HG02884 (cell line): ENCODE data around the gene KCNIP4.

Experiments used
- ATAC-seq: cut with Tn5 transposase; IDR thresholded peaks from one replicate; pipeline ENCODE4 v1.9.1; 2021; ENCODE audit warnings: mild to moderate bottlenecking, moderate library complexity; ENCODE audit not compliant: unreplicated experiment

The KCNIP4 gene

DNA sequence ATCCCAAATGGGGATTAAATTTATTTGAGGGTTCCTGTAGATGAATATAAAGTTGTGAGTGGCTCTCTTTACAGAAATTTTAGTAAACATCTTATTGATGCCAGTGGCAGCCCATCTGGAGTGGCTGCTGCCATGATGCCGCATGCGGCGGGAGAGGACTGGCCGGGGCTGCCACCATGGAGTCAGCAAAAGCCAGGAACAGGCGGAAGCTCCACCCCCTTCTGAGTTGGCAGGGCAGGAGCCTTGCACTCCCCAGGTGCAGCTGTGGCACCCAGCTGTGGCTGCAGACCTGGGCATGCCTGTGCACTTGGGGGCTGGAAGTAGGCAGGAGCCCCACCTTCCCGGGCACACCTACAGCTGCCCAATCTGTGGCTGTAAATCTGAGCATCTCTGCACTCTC lies 92.3 kb downstream of the KCNIP4 start:
- no peak for ATAC-seq

DNA sequence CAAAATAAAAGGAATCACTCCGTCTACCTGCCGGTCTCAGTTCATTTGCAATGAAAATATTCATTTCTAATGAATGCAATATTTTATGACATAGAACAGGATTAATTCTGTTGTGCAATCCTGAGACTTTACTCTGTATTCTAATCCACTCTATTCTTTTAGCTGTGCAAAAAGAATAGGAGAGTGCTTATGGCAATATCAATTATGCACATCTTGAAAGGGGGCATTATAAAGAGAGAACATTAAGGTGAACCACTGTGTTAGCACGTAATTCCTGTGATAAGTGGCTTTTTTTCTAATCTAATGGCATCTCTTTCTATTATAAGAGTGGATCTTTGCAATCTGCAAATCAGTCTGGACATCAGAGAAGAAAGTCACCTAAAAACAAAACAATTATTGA lies 99.5 kb downstream of the KCNIP4 start:
- no peak for ATAC-seq

DNA sequence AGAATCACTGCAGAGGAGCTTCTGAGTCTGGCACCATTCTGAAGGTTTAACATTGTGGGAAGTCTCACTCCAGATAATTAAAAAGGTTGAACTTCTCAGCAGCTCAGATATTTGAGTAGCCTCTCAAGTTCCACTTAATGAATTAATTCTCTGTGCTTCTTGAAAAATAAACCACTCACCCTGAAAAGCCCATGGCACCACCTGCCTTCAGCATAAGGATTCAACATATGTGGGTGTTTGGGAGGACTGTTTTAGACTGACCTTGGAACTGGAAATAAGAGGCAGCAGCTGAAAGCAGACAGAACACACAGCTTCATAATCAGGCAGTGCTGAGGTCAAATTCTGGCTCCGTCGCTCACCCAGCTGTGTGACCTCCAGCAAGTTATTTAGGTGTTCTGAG lies 100.6 kb downstream of the KCNIP4 start:
- ATAC-seq: no peak

DNA sequence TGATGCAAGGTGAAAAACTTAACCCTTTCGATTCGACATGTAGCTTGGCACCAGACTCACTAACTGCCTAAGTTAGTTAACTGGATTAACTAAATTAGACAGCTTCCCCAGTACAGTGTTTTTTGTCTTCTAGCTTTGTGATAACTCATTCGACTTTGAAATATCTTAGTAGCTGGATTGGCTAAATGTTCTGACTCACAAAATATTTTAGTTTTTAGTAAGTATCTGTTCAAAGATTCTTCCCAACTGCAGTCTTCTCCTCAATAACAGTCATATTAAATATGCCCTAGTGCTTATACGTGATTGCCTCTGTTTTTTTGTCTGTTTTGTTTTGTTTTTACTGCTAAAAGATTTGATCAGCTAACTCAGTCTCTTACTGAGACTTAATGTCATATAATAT lies 102.9 kb downstream of the KCNIP4 start:
- ATAC-seq: no peak

DNA sequence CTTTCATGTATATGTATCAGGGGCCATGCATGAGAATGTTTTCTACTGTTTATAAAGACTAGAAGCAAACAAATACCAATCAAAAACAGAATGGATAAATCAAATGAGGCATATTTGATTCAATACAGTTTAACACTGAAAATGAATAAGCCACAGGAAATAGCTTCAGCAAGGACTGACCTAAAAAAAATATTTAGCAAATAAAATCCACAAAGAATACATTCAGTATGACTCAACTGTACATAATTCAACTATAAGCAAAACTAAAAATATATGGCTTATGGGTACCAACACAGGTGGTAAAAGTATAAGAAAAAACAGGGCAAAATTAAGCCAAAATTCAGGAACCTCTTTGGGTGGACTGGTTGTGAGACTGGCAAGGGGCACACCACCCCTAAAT lies 112.9 kb downstream of the KCNIP4 start:
- ATAC-seq: no peak

DNA sequence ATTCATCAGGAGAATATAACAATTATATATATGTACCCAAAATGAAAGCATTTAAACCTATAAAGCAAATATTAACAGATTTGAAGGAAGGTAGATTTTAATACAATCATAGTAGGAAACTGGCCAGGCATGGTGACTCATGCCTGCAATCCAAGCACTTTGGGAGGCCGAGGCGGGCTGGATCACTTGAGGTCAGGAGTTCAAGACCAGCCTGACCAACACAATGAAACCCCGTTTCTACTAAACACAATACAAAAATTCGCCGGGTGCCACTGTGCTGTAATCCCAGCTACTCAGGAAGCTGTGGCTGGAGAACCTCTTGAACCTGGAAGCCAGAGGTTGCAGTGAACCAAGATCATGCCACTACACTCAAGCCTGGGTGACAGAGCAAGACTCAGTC lies 118.3 kb downstream of the KCNIP4 start:
- ATAC-seq: no peak

DNA sequence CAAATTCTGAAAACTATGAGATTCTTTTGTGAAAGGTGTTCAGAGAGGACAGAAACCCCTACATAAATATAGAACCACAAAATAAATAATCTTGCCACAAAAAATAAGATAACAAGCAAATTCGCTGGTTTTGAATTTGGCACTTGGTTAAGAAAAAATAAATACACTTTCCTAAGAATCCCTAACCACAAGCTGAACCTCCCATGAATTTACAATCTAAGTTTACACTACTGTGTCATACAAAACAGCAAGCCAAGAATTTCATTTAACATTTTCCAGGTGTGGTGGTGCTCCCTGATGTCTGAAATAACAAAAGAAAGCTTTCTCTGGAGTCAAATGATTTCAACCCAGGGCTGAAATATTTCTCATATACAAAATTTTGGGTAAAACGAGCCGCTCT lies 121.0 kb downstream of the KCNIP4 start:
- no peak for ATAC-seq

DNA sequence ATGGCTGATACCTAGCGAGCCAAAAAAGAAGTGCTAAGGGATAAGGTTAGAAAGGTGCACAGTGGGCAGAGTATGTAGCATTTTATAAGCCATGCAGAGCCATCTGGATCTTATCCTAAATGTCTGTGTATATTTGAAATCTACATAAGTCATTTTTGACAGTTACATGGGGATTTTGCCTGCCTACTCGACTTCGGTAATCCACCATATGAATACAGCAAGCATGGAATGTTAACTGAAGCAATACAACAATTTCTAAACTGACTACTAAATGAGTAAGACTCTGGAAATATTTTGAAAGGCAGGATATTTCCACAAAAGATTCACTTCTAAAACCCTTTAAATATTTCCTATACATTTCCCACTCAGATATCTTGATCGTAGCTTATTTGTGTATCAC lies 122.5 kb downstream of the KCNIP4 start:
- no peak for ATAC-seq

DNA sequence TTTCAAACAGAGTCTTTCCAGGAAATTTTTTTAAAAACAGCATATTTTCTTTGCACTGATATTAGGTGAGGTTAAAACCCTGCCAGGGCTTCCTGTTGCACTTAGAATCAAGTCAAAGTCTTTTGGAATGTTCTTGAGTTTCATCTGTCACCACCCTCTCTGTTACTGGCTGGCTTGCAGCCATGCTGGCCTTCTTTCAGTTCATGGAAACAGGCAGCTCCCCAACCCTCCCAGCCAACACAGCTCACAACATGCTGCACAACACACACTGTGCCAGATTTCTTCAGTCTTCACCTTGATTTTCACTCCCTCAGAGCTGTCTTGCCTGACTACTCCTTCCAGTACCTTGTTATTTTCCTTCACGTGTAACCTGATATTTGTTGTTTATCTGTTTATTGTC lies 129.5 kb downstream of the KCNIP4 start:
- ATAC-seq: no peak

DNA sequence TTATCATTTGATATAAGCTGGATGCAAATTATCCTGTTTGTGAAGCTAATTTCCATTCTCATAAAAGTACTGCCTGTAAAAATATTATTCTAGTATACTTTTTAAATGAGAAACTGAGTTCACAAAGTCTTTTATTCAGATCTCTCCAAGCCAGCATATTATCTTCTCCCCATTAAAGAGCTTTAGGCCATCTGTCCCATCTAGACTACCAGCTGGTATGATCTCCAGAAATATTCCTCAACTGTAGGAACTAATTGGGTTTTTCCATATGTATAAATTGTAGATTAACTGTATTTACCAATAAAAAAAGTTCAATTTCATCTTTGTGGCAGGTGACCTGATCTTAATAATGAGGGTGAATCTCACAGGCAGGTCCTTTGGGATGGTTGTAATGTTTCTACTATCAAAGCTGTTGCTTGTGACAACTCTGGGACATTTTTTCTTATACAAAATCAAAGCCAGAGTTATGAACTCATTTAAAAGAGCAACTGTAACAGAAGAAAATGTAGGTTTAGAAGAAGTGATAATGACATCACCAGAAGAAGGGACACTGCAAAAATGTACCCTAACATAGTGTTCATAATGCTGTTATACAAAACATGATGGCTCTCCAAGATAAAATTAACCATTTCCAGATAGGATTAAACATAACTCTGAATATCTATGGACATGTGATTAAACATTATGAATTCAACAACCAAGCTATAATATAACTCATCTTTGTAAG lies 132.8 kb downstream of the KCNIP4 start:
- ATAC-seq: no peak

DNA sequence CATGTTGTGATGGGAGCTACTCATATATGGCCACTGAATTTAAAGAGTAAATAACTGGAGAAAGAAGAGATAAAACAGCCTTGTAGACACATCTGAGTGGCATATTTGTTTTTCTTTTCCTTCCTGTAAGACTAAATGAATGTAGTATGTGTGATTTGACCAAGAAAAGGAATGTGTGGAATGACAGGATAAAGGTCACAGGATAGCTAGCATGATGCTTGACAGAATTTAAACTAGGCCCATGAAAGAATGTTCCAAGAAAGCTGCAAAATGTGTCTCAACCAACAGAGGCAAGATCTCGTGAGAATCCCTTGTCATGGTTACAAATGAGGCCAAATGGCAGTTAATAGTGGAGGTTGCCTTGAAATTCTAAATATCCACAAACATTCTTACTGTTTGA lies 137.0 kb downstream of the KCNIP4 start:
- no peak for ATAC-seq

DNA sequence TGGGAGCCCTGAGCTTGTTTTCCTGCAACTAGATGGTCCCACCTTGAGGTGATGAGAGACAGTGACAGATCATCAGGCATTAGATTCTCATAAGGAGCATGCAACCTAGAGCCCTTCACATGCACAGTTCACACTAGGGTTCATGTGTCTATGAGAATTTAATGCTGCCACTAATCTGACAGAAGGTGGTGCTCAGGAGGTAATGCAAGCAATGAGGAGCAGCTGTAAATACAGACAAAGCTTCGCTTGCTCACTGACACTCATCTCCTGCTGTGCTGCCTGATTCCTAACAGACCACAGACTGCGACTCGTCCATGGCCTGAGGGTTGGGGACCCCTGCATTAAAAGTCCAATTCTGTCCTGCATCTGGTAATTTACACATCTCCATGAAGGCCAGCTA lies 141.6 kb downstream of the KCNIP4 start:
- no peak for ATAC-seq

DNA sequence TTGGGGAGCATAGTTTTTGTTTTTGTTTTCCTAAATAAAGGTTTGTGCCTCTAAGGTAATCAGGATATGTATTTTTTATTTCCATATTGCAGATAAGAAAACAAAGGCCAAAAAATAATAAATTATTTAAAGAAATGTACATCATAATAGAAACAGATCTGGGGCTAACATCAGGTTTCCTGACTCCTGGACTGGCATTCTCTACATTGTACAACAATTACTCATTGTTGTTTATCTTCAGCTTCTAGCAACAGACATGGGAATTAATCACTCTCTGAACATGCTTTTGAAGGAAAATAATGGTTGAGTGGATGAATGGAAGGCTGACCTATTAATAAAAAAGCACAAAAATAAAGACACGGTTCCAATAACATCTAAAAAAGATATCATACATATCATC lies 146.2 kb downstream of the KCNIP4 start:
- no peak for ATAC-seq

DNA sequence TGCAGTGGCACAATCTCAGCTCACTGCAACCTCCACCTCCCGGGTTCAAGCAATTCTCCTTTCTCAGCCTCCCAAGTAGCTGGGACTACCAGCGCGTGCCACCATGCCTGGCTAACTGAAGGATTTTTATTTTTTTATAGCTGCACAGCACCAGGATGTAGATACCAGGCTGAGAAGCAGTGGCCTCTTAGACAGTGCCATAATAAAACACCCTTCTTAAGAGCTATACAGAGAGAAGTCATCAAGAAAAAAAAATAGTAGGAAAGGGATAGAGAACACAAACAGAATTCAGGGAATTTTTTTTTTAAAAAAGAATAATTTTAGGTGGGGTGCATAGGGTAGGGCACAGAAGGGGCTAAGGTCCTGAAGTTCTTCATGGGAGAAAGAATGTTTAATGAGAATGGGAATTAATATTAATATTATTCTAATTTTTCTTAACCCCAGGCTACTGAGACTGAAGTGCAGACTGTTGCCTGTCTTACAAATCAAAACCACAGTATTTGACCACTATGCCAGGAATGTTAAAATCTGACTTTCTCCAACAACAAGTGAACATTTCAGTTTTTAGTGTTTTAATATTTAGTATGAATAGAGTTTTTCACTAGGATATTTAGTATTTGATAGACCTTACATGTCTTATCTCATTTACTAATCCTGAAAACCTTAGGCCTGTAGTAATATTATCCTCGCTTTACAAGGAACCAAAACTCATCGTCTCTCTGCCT lies 146.7 kb downstream of the KCNIP4 start:
- no peak for ATAC-seq

DNA sequence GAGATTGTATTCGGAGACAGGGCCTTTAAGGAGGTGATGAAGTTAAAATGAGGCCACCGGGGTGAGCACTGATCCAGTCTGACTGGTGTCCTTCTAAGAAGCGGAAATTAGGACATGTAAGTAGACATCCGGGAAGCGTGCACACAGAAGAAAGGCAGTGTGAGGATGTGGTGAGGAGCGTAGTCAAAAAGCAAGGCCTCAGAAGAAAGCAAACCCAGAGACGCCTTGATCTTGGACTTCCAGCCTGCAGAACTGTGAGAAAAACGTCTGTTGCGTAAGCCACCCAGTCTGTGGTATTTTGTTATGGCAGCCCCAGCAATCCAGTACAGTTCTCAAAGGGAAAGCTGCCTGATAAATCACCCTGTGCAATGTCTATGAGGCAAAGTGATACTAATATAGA lies 153.5 kb downstream of the KCNIP4 start:
- no peak for ATAC-seq

DNA sequence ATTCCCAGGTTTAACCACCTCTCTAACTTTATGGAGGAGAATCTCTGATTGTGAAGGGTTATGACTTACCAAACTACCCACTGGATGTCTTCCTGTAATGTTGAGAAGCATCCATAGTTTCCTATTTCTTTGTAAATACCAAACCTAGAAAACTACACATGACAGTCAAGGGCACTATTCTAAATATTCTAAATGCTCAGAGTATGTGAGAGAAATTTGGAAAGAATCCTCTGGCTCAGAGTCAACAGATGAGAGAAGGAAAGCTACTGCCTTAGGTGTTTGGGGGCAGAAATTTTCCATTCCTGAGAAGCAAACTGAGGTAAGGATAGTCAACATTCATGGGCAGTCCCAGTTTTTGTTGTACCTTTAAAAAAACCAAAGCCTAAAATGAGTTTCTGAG lies 155.8 kb downstream of the KCNIP4 start:
- no peak for ATAC-seq

DNA sequence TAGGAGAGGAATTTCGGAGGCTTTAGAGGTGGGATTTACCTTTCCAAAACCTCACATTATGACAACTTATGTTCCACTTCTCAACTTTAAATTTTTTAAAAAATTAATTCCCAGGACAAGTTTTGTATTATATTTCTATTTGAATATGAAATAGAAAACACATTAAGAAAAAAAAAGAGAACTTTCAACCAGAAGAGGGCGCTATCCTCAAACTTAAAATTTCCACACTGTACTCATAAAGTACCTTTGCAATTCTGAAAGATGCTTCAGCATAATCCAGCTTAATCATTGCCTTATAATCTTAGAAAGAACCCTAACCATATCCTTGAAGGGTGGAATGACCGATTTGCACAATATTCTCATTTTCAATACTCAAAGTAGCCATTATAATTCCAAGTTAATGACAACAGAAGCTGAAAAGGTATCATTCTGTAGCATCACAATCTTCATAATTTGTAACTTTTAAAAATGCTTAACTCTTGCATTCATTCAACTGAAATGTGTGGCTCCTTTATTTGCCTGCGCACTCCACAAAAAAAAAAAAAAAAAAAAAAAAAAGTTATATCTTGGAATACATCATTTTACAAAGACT lies 158.0 kb downstream of the KCNIP4 start:
- no peak for ATAC-seq

DNA sequence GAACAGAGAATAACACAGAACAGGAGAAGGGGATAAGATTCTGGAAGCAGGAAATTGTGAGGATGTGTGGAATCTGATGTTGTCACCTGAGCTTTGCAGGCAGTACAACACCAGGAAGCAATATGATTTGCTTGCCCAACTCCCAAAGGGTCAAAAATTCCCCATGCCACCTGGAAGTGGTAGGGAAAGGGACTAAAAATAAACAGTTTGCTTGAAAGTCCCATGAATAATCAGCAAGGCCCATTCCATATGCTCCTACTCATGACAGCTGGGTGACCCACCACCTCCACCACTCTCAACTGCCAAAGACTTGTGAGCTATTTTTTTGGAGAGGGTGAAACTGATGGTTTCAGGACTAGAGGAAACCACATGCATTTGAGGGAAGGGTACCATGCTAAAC lies 168.4 kb downstream of the KCNIP4 start:
- ATAC-seq: no peak

DNA sequence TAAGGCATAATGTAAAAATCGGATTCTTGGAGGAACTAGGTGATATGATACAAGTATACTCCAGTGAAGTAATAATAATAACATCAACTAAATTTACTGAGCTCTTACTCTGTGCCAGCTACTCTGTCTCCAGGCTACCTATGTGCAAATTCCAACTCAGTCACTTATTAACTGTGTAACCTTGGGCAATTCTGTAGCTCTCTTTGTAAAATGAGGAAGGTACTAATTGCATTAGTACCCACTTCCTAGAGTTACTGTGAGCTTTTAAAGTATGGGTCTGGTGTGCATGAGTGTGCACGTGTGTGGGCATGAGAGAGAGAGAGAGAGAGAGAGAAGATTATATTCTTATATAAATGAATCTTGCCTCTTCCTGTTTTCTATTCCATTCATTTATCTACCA lies 169.9 kb downstream of the KCNIP4 start:
- no peak for ATAC-seq

DNA sequence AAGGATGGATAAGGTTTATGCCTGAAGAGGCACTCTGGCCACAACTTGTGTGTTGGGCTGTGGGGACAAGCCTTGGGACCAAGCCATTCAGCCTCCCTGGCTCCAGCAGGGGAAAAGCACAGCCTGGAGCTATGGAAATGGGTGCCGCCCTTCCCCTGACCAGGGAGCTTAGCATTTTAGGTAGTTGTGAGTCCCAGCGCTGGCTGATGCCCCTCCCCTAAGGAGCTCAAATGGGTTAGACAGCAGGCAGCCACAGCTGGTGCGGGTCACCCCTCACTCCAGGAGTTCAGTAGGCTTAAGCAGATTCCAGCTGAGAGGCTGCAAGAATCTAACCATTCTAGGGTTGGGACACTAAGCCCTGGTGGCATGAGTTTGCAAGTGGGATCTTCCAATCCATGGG lies 172.9 kb downstream of the KCNIP4 start:
- ATAC-seq: no peak

DNA sequence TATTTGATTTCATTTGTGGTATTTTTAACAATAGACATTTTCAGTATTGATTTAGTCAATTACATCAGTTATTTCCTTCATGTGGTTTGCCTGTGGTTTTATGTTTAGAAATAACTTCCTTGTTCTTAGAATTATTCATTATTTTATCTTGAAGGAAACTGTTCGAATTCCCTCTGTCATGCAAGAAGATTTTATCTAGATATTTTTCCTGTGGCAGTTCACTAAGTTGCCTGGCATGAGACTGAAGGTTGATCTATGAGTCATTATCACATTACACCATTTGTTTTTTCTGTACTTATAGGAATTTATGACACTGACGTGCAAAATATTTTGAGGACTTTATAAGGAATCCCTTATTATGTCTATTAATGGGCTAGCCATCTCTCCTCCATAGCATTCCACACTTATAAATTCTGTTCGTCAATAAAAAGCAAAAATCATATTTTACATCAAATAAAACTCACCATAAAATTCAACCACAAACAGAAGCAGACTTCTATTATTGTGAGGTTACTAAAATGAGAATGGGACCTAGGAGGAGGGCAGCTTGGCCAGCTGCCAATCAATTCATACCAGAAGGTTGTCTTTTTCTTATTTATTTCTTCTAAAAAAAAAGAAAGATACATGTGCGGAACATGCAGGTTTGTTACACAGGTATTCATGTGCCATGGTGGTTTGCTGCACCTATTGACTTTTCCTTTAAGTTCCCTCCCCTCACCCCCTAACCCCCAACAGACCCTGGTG lies 179.0 kb downstream of the KCNIP4 start:
- ATAC-seq: no peak
